GM19455 (cell line): ENCODE results near the gene FNDC3B.

Source experiments
- ATAC-seq: cut with Tn5 transposase; IDR thresholded peaks from one replicate; pipeline ENCODE4 v1.9.1; 2021; ENCODE audit not compliant: unreplicated experiment

The FNDC3B gene

GRCh38 chr3:172410702-172411477 is 371.5 kb downstream of the FNDC3B start:
- ATAC-seq: no peak

- no peak for ATAC-seq
Measured at GRCh38 chr3:172411478-172411947, 372.1 kb downstream of the FNDC3B start.

- ATAC-seq: no peak
Measured at GRCh38 chr3:172415323-172415722, 375.9 kb downstream of the FNDC3B start.

- ATAC-seq: no peak
Measured at GRCh38 chr3:172437713-172438112, 398.3 kb downstream of the FNDC3B start.

- no peak for ATAC-seq
Measured at GRCh38 chr3:172438186-172438585, 398.8 kb downstream of the FNDC3B start.

GRCh38 chr3:172441581-172441980 is 402.2 kb downstream of the FNDC3B start:
- no peak for ATAC-seq

- no peak for ATAC-seq
Measured at GRCh38 chr3:172442606-172443005, 403.2 kb downstream of the FNDC3B start.

- no peak for ATAC-seq
Measured at GRCh38 chr3:172444821-172445220, 405.4 kb downstream of the FNDC3B start.

GRCh38 chr3:172446198-172446597 is 406.8 kb downstream of the FNDC3B start:
- no peak for ATAC-seq

- ATAC-seq: no peak
Measured at GRCh38 chr3:172447611-172448579, 408.5 kb downstream of the FNDC3B start, which contains the start of gene GHSR. TSS of gene GHSR (minus strand) at chr3:172448456. CDS start at chr3:172448413, 43 bp downstream.

- ATAC-seq: no peak
Measured at GRCh38 chr3:172448661-172449465, 409.5 kb downstream of the FNDC3B start.

- no peak for ATAC-seq
Measured at GRCh38 chr3:172449466-172450149, 410.2 kb downstream of the FNDC3B start.
